Gastroesophageal sphincter (tissue), 3 donors: ENCODE measurements around the gene KCNK4.

Experiments used
- CTCF ChIP-seq, 4 experiments: fragments of 200-600 bp in 2 of 4; fragments of 450-650 bp in 2 of 4; sonication (generic) in 1 of 4; IDR thresholded peaks; one replicate each; pipeline ENCODE4 v1.5.1; 2017 to 2019; ENCODE audit warnings: antibody characterized with exemption in 4 of 4, mild to moderate bottlenecking in 2 of 4, moderate library complexity in 2 of 4
- POLR2A ChIP-seq, 2 donors: fragments of 450-650 bp; IDR thresholded peaks; one replicate each; pipeline ENCODE4 v1.6.1; 2017; ENCODE audit warnings: antibody characterized with exemption in 2 of 2, mild to moderate bottlenecking in 2 of 2, moderate library complexity in 1 of 2

DNA sequence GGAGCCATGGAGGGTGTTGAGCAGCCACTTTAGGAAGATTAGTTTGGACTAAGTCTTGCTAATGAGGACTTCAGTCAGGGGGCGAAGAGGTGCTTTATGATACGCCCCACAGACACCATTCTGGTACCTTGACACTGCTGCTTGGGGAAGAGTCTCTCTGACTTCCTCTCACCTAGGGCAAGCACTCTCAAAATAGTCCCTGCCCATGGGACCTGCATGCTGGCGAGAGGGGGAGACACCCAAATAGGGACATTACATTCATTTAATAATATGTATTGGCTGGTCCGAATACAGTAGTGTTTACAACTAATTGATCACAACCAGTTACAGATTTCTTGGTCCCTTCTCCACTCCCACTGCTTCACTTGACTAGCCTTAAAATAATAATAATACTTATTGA is 4.7 kb downstream of the KCNK4 start:
- TF ChIP-seq CTCF (IDR thresholded peaks at IDR 0.05) (no peak), POLR2A (IDR thresholded peaks at IDR 0.05) (no peak)
